H1 (cell line): ENCODE measurements around the gene PKD1L1. TPM values are rescaled to one million over a fixed set of nuclear protein-coding genes. Genes with fewer than 3 reads are reported as not detected.

Source experiments
- CTCF ChIA-PET: fragments of 300-600 bp; sonication (Branson Sonifier 250); formaldehyde crosslinking; loops from one replicate; lab custom pipeline; 2021; ENCODE audit not compliant: partially characterized antibody; lab: Charles Lee
- POLR2A ChIA-PET: fragments of 300-600 bp; sonication (Branson Sonifier 250); formaldehyde crosslinking; loops from one replicate; lab custom pipeline; 2021; ENCODE audit warnings: inconsistent platforms; ENCODE audit not compliant: partially characterized antibody; lab: Charles Lee
- DNase-seq, 2 experiments: peaks; one replicate each; pipeline versions ENCODE4 v3.0.0 to v3.0.0-alpha.2; 2010 to 2022; ENCODE audit warnings: low spot score in 2 of 2, low read depth in 1 of 2, mixed read lengths in 1 of 2
- FAIRE-seq: peaks from 2 replicates; lab custom pipeline; 2011; peaks lifted over from hg19 to GRCh38; lab: Jason Lieb, UNC
- H2AFZ ChIP-seq: 2 replicates; pipeline ENCODE4 v1.8.1; 2012; ENCODE audit warnings: low read length, inconsistent platforms
- H2AK5ac ChIP-seq: 2 replicates; pipeline ENCODE4 v1.6.1; 2013; ENCODE audit warnings: low read depth, low read length
- H2BK120ac ChIP-seq: replicated peaks from 2 replicates; pipeline ENCODE3; 2013; ENCODE audit warnings: low read depth, low read length, inconsistent platforms
- H2BK12ac ChIP-seq: 2 replicates; pipeline ENCODE4 v1.6.1; 2013; ENCODE audit warnings: low read depth, low read length
- H2BK15ac ChIP-seq: 2 replicates; pipeline ENCODE4 v1.6.1; 2013; ENCODE audit warnings: low read length
- H2BK20ac ChIP-seq: 2 replicates; pipeline ENCODE4 v1.6.1; 2013; ENCODE audit warnings: low read length
- H2BK5ac ChIP-seq: 2 replicates; pipeline ENCODE4 v1.6.1; 2013; ENCODE audit warnings: low read depth, low read length
- H3K14ac ChIP-seq: 2 replicates; pipeline ENCODE4 v1.6.1; 2013; ENCODE audit warnings: inconsistent platforms; ENCODE audit not compliant: insufficient read length
- H3K18ac ChIP-seq: 2 replicates; pipeline ENCODE4 v1.6.1; 2013; ENCODE audit warnings: low read length; ENCODE audit errors: extremely low read depth
- H3K23ac ChIP-seq: 2 replicates; pipeline ENCODE4 v1.6.1; 2013; ENCODE audit warnings: inconsistent platforms; ENCODE audit not compliant: insufficient read length
- H3K23me2 ChIP-seq: 2 replicates; pipeline ENCODE4 v1.6.1; 2013; ENCODE audit warnings: low read depth, low read length
- H3K27ac ChIP-seq: 2 replicates; pipeline ENCODE4 v1.6.1; 2011; ENCODE audit warnings: low read depth, low read length, inconsistent platforms
- H3K27me3 ChIP-seq, 4 experiments: replicated peaks in 1 of 4; 1 replicate in 1 of 4; 2 replicates in 3 of 4; pipeline versions ENCODE4 v1.6.1 to v1.8.1; 2011 to 2013; ENCODE audit warnings: low read length in 3 of 4, mild to moderate bottlenecking in 3 of 4, inconsistent platforms in 2 of 4, mixed read lengths in 2 of 4, moderate library complexity in 1 of 4; ENCODE audit not compliant: control insufficient read depth in 3 of 4, insufficient read depth in 3 of 4; ENCODE audit errors: extremely low read depth in 1 of 4
- H3K36me3 ChIP-seq, 4 experiments: 2 replicates each; pipeline versions ENCODE4 v1.6.1 to v1.8.1; 2011 to 2013; ENCODE audit warnings: mild to moderate bottlenecking in 4 of 4, low read length in 3 of 4, moderate library complexity in 2 of 4, control low read depth in 1 of 4, inconsistent platforms in 1 of 4; ENCODE audit not compliant: insufficient read depth in 4 of 4, control insufficient read depth in 2 of 4
- H3K4ac ChIP-seq: replicated peaks from 2 replicates; pipeline ENCODE3; 2013; ENCODE audit warnings: low read length, low read depth, mixed read lengths, inconsistent platforms; ENCODE audit not compliant: insufficient read length
- H3K4me1 ChIP-seq, 4 experiments: replicated peaks in 1 of 4; 1 replicate in 1 of 4; 2 replicates in 3 of 4; pipeline versions ENCODE4 v1.6.1 to v1.8.1; 2011 to 2013; ENCODE audit warnings: low read length in 3 of 4, inconsistent platforms in 2 of 4, mixed read lengths in 1 of 4; ENCODE audit not compliant: insufficient read depth in 4 of 4, control insufficient read depth in 3 of 4
- H3K4me2 ChIP-seq, 2 experiments: 2 replicates each; pipeline versions ENCODE4 v1.6.1 to v1.8.1; 2011 to 2013; ENCODE audit warnings: low read depth in 2 of 2, low read length in 2 of 2, control low read depth in 1 of 2, inconsistent platforms in 1 of 2, mild to moderate bottlenecking in 1 of 2; ENCODE audit not compliant: insufficient read depth in 1 of 2
- H3K4me3 ChIP-seq, 4 experiments: fragments of 200-600, 300-600 bp in 1 of 4; sonication (generic), shearing (Covaris generic), sonication (Bioruptor Twin) in 1 of 4; 2 replicates each; pipeline versions ENCODE4 v1.5.1 to v1.8.1; 2011 to 2016; ENCODE audit warnings: low read length in 4 of 4, low read depth in 3 of 4, control low read depth in 2 of 4, inconsistent platforms in 2 of 4, mild to moderate bottlenecking in 2 of 4, mixed read lengths in 1 of 4, moderate library complexity in 1 of 4; ENCODE audit not compliant: insufficient read depth in 2 of 4; ENCODE audit errors: extremely low read depth in 1 of 4
- H3K56ac ChIP-seq: replicated peaks from 2 replicates; pipeline ENCODE3; 2013; ENCODE audit warnings: low read depth, mild to moderate bottlenecking, mixed read lengths, low read length, inconsistent platforms; ENCODE audit not compliant: insufficient read length
- H3K79me1 ChIP-seq: 2 replicates; pipeline ENCODE4 v1.6.1; 2013; ENCODE audit warnings: low read depth, low read length, control low read depth
- H3K79me2 ChIP-seq, 2 experiments: 2 replicates each; pipeline versions ENCODE4 v1.6.1 to v1.8.1; 2012 to 2013; ENCODE audit warnings: low read length in 2 of 2, mild to moderate bottlenecking in 2 of 2, inconsistent platforms in 1 of 2; ENCODE audit not compliant: insufficient read depth in 2 of 2, control insufficient read depth in 1 of 2
- H3K9ac ChIP-seq, 4 experiments: replicated peaks in 1 of 4; 1 replicate in 1 of 4; 2 replicates in 3 of 4; pipeline versions ENCODE4 v1.6.1 to v1.8.1; 2011 to 2013; ENCODE audit warnings: low read depth in 3 of 4, low read length in 3 of 4, control low read depth in 2 of 4, mild to moderate bottlenecking in 2 of 4, moderate library complexity in 2 of 4, inconsistent platforms in 1 of 4; ENCODE audit errors: extremely low read depth in 1 of 4
- H3K9me3 ChIP-seq, 2 experiments: 2 replicates each; pipeline versions ENCODE4 v1.6.1 to v1.8.1; 2012 to 2013; ENCODE audit warnings: mild to moderate bottlenecking in 2 of 2, moderate library complexity in 2 of 2, control low read depth in 1 of 2, inconsistent platforms in 1 of 2, low read depth in 1 of 2, low read length in 1 of 2, mixed read lengths in 1 of 2; ENCODE audit not compliant: insufficient read depth in 2 of 2
- H4K20me1 ChIP-seq, 2 experiments: replicated peaks in 1 of 2; 2 replicates each; pipeline versions ENCODE3 to v1.8.1; 2011 to 2013; ENCODE audit warnings: inconsistent platforms in 2 of 2, low read length in 2 of 2, mild to moderate bottlenecking in 1 of 2; ENCODE audit not compliant: insufficient read depth in 2 of 2, control insufficient read depth in 1 of 2
- H4K5ac ChIP-seq: 2 replicates; pipeline ENCODE4 v1.6.1; 2013; ENCODE audit warnings: low read length, low read depth, mixed read lengths, inconsistent platforms; ENCODE audit not compliant: insufficient read length
- H4K8ac ChIP-seq: 2 replicates; pipeline ENCODE4 v1.8.0; 2013; ENCODE audit warnings: mild to moderate bottlenecking, moderate library complexity, low read length, inconsistent platforms; ENCODE audit not compliant: insufficient read depth; ENCODE audit errors: extremely low read depth
- H4K91ac ChIP-seq: replicated peaks from 2 replicates; pipeline ENCODE3; 2013; ENCODE audit warnings: low read length, mixed read lengths, inconsistent platforms; ENCODE audit not compliant: insufficient read length
- CHD2 ChIP-seq: IDR thresholded peaks from 2 replicates; pipeline ENCODE4 v1.6.1; 2012; ENCODE audit warnings: low read length, improper control_type of control experiment
- KDM1A ChIP-seq: fragments of 200-600, 300-600 bp; sonication (generic); IDR thresholded peaks from 2 replicates; pipeline ENCODE4 v1.7.1; 2016; ENCODE audit warnings: mild to moderate bottlenecking, low read length, borderline replicate concordance
- PHF8 ChIP-seq: fragments of 200-600 bp; sonication (generic); conservative IDR thresholded peaks from 2 replicates; pipeline ENCODE4 v1.7.1; 2012; ENCODE audit warnings: low read depth, mild to moderate bottlenecking, inconsistent platforms, low read length, moderate library complexity
- SIRT6 ChIP-seq: IDR thresholded peaks from one replicate; pipeline ENCODE4 v1.7.1; 2012; ENCODE audit warnings: low read length, inconsistent platforms
- TEAD4 ChIP-seq: IDR thresholded peaks from 2 replicates; pipeline ENCODE4 v1.6.1; 2012; ENCODE audit warnings: low read depth, low read length, inconsistent platforms, mixed read lengths
- WGBS, 2 experiments: shearing (Covaris generic) in 1 of 2; methylation state at CpG; one replicate each; pipeline versions ENCODE4 v1.1.6 to v1.1.7; 2013 to 2015; ENCODE audit warnings: low lambda C conversion rate in 2 of 2, mixed read lengths in 2 of 2, inconsistent platforms in 1 of 2, low coverage in 1 of 2, missing lambda C conversion rate in 1 of 2; ENCODE audit not compliant: insufficient replicate concordance in 2 of 2, insufficient coverage in 1 of 2, insufficient read length in 1 of 2; ENCODE audit errors: extremely low coverage in 1 of 2, missing lambda C conversion rate in 1 of 2; 5-methylcytosine and 5-hydroxymethylcytosine counted together
- polyA plus RNA-seq, 7 experiments: library from polyadenylated mRNA; depleted of rRNA in 3 of 7; stranded (reverse) in 5 of 7; unstranded in 2 of 7; fragments of >200 nt in 5 of 7; fragments of 200-250 nt in 2 of 7; gene quantifications; 1 replicate in 5 of 7; 2 replicates in 1 of 7; 4 replicates in 1 of 7; pipeline versions ENCODE4 v1.2.1 to v1.2.3, GENCODE V29; 2011 to 2013; ENCODE audit warnings: missing spikeins in 2 of 7, mixed read lengths in 2 of 7
- total RNA-seq: library from RNA; stranded (reverse); fragmentation: NEBNext Ultra II Directional; extraction: Animal tissue kit (Norgen Biotek cat#: 25700); gene quantifications from 2 replicates; pipeline ENCODE4 v1.2.1, GENCODE V29; 2021

Gene PKD1L1
- total and polyA plus RNA-seq, 2 of the 8 experiments (the other 6 are each of a cell fraction or from before 2014, with no cell fraction given), result 0.22 to 0.35 TPM

GRCh38 chr7:47912332-47912731 lies 35.9 kb downstream of the PKD1L1 start:
- Histone ChIP-seq H3K23me2 (no peaks in the 10 kb centered on the region), H3K4me1 (peaks cover 0 to 12% (median 1%) of the 10 kb centered on the region in 4 experiments; a peak in 4 of 7 replicates), H2AFZ (no peak overlapping the region), H2AK5ac (no peak overlapping the region), H3K79me1 (no peaks in the 10 kb centered on the region), H2BK15ac (no peak overlapping the region), H3K18ac (no peak overlapping the region), H3K23ac (no peak overlapping the region), H3K27me3 (no peaks in the 10 kb centered on the region), H2BK120ac (no peak overlapping the region), H3K9ac (no peak overlapping the region), H3K4ac (no peak overlapping the region), H2BK5ac (no peak overlapping the region), H2BK12ac (no peak overlapping the region), H4K91ac (no peak overlapping the region), H4K5ac (no peak overlapping the region), H3K79me2 (no peaks in the 10 kb centered on the region), H2BK20ac (no peak overlapping the region), H3K36me3 (no peaks in the 10 kb centered on the region), H4K20me1 (no peaks in the 10 kb centered on the region), H3K4me2 (no peak overlapping the region), H3K56ac (no peak overlapping the region), H3K27ac (no peak overlapping the region), H3K9me3 (no peaks in the 10 kb centered on the region), H4K8ac (no peak overlapping the region), H3K4me3 (no peak overlapping the region), H3K14ac (no peak overlapping the region)
- 93% methylated on average over 6 of the region's 6 CpGs; no CpG with 5 or more reads in 1 of the 2 experiments for WGBS, 2 experiments
- TF ChIP-seq CHD2 (no peak), SIRT6 (no peak), KDM1A (no peak), PHF8 (no peak), TEAD4 (no peak)
- DNase-seq (no peak), FAIRE-seq (no peak)
- CTCF ChIA-PET, result no interaction called here
- POLR2A ChIA-PET, result no interaction called here
